K562 (cell line): ENCODE results near the gene GPATCH3. TPM values are rescaled to one million over a fixed set of nuclear protein-coding genes. Genes with fewer than 3 reads are reported as not detected.

ENCODE experiments used
- ATAC-seq: fragments of 200-7000 bp; cut with Tn5 transposase; 3 replicates; pipeline ENCODE4 v1.9.1; 2020; ENCODE audit warnings: moderate library complexity
- BruUV-seq: library from RNA; stranded (reverse); fragments of 400-500 nt; replicated peaks from 2 replicates; lab custom pipeline; 2021; lab: Mats Ljungman, UMichigan
- CTCF ChIA-PET: fragments of 300-600 bp; formaldehyde crosslinking; extraction: SDS; loops from one replicate; lab custom pipeline; 2021; ENCODE audit warnings: low intra/inter-chr PET ratio; lab: Yijun Ruan, JAX
- POLR2A ChIA-PET: fragments of 300-600, 350-650 bp; sonication (Branson Sonifier 250); formaldehyde crosslinking; extraction: SDS; loops from one replicate; lab custom pipeline; 2021; ENCODE audit warnings: antibody characterized with exemption, inconsistent platforms; lab: Yijun Ruan, JAX
- DNase-seq, 4 experiments: peaks; one replicate each; pipeline versions ENCODE4 v3.0.0 to v3.0.0-alpha.2; 2011 to 2018; ENCODE audit warnings: low spot score in 3 of 4, mixed read lengths in 3 of 4; ENCODE audit errors: extremely low read depth in 1 of 4
- FAIRE-seq: peaks from 2 replicates; lab custom pipeline; 2011; peaks lifted over from hg19 to GRCh38; lab: Jason Lieb, UNC
- H2AFZ ChIP-seq: 2 replicates; pipeline ENCODE4 v1.6.0; 2011; ENCODE audit warnings: low read depth, low read length, control low read depth, inconsistent platforms
- H3K27ac ChIP-seq: fragments of 200-600 bp; 3 replicates; pipeline ENCODE4 v1.8.0; 2011; ENCODE audit warnings: low read depth, mild to moderate bottlenecking, control low read depth, inconsistent platforms, low read length, moderate library complexity, mixed read lengths; ENCODE audit errors: extremely low read depth
- H3K27me3 ChIP-seq, 2 experiments: fragments of 300-600 bp in 1 of 2; 2 replicates in 1 of 2; 3 replicates in 1 of 2; pipeline versions ENCODE4 v1.6.0 to v1.8.0; 2011; ENCODE audit warnings: inconsistent platforms in 2 of 2, low read length in 2 of 2, mild to moderate bottlenecking in 1 of 2, mixed read lengths in 1 of 2, moderate library complexity in 1 of 2; ENCODE audit not compliant: control insufficient read depth in 2 of 2, insufficient read depth in 2 of 2
- H3K36me3 ChIP-seq: fragments of 300-600 bp; 3 replicates; pipeline ENCODE4 v1.8.0; 2011; ENCODE audit warnings: mild to moderate bottlenecking, low read length, inconsistent platforms; ENCODE audit not compliant: control insufficient read depth, insufficient read depth
- H3K4me1 ChIP-seq, 2 experiments: fragments of 200-600 bp in 1 of 2; replicated peaks in 1 of 2; 2 replicates in 1 of 2; 3 replicates in 1 of 2; pipeline versions ENCODE4 v1.5.1 to v1.8.0; 2011; ENCODE audit warnings: inconsistent platforms in 2 of 2, low read length in 2 of 2, mild to moderate bottlenecking in 1 of 2, mixed read lengths in 1 of 2, moderate library complexity in 1 of 2; ENCODE audit not compliant: control insufficient read depth in 2 of 2, insufficient read depth in 2 of 2
- H3K4me2 ChIP-seq: 2 replicates; pipeline ENCODE4 v1.6.1; 2011; ENCODE audit warnings: low read length, control low read depth, inconsistent platforms, mixed read lengths; ENCODE audit not compliant: insufficient read depth
- H3K4me3 ChIP-seq: fragments of 200-600 bp; sonication (generic), shearing (Covaris generic); 2 replicates; pipeline ENCODE4 v1.5.1; 2016; ENCODE audit warnings: control low read depth, inconsistent platforms
- H3K79me2 ChIP-seq: fragments of 200-600 bp; 3 replicates; pipeline ENCODE4 v1.8.0; 2011; ENCODE audit warnings: low read length, inconsistent platforms; ENCODE audit not compliant: control insufficient read depth, insufficient read depth
- H3K9ac ChIP-seq, 2 experiments: 2 replicates each; pipeline versions ENCODE4 v1.6.0 to v1.6.1; 2011; ENCODE audit warnings: low read depth in 2 of 2, low read length in 2 of 2, control low read depth in 1 of 2, inconsistent platforms in 1 of 2, mild to moderate bottlenecking in 1 of 2, mixed read lengths in 1 of 2; ENCODE audit not compliant: insufficient read depth in 1 of 2
- H3K9me1 ChIP-seq: one replicate; pipeline ENCODE4 v1.6.0; 2011; ENCODE audit warnings: inconsistent platforms, mild to moderate bottlenecking, low read length, moderate library complexity; ENCODE audit not compliant: control insufficient read depth, insufficient read depth
- H3K9me3 ChIP-seq: replicated peaks from 2 replicates; pipeline ENCODE4 v1.5.1; 2011; ENCODE audit warnings: low read depth, low read length, inconsistent platforms; ENCODE audit not compliant: control insufficient read depth, insufficient read depth
- H4K20me1 ChIP-seq: replicated peaks from 2 replicates; pipeline ENCODE4 v1.6.1; 2011; ENCODE audit warnings: low read length, inconsistent platforms, mixed read lengths; ENCODE audit not compliant: control insufficient read depth, insufficient read depth
- ATF6 ChIP-seq: sonication (generic); formaldehyde crosslinking; IDR thresholded peaks from 2 replicates; pipeline ENCODE4 v1.4.0; 2020; ENCODE audit warnings: mild to moderate bottlenecking, missing genetic modification reagents
- CBFB ChIP-seq: sonication (generic); formaldehyde crosslinking; IDR thresholded peaks from 2 replicates; pipeline ENCODE4 v1.4.0; 2020; ENCODE audit warnings: mild to moderate bottlenecking, missing genetic modification reagents
- CBX2 ChIP-seq: fragments of 200-600 bp; sonication (generic); IDR thresholded peaks from one replicate; pipeline ENCODE4 v1.6.1; 2012; ENCODE audit warnings: mild to moderate bottlenecking, low read length, inconsistent platforms; ENCODE audit not compliant: insufficient read depth, poor library complexity, severe bottlenecking
- EGR1 ChIP-seq: fragments of 450-650 bp; conservative IDR thresholded peaks from 2 replicates; pipeline ENCODE4 v1.6.1; 2017; ENCODE audit warnings: mild to moderate bottlenecking
- HOXB6 ChIP-seq: fragments of 250-450 bp; sonication (Bioruptor Pico); IDR thresholded peaks from 2 replicates; pipeline ENCODE4 v1.5.1; 2022; ENCODE audit warnings: mild to moderate bottlenecking, borderline replicate concordance
- NELFE ChIP-seq: IDR thresholded peaks from 2 replicates; pipeline ENCODE4 v1.6.1; 2011; ENCODE audit warnings: mild to moderate bottlenecking; ENCODE audit not compliant: insufficient read depth, insufficient read length
- NFIX ChIP-seq: fragments of 250-450 bp; sonication (Bioruptor Pico); IDR thresholded peaks from 2 replicates; pipeline ENCODE4 v1.4.0; 2020; ENCODE audit warnings: low read depth, mild to moderate bottlenecking, moderate library complexity
- RBM25 ChIP-seq: fragments of 200-400 bp; formaldehyde crosslinking; IDR thresholded peaks from 2 replicates; pipeline ENCODE4 v1.6.1; 2018; ENCODE audit warnings: low read length, low read depth, moderate library complexity; ENCODE audit not compliant: severe bottlenecking
- TBP ChIP-seq: optimal IDR thresholded peaks from 2 replicates; pipeline ENCODE3; 2011; ENCODE audit warnings: low read depth, low read length, improper control_type of control experiment
- ZHX1 ChIP-seq: fragments of 150-350 bp; conservative IDR thresholded peaks from 2 replicates; pipeline ENCODE4 v1.6.1; 2014; ENCODE audit warnings: low read length
- ZNF282 ChIP-seq: sonication (generic); formaldehyde crosslinking; IDR thresholded peaks from 2 replicates; pipeline ENCODE4 v1.8.1; 2023; ENCODE audit warnings: missing genetic modification reagents
- WGBS: fragments of 100-300 bp; shearing (Covaris generic); methylation state at CpG from one replicate; pipeline ENCODE4 v1.1.6; 2016; ENCODE audit warnings: low coverage, mixed read lengths; ENCODE audit not compliant: insufficient coverage; ENCODE audit errors: missing lambda C conversion rate; 5-methylcytosine and 5-hydroxymethylcytosine counted together
- in situ Hi-C: fragments of 300-500 bp; cut with MboI; formaldehyde crosslinking; loops from 4 replicates; pipeline ENCODE4 v1.15.0; 2018; ENCODE audit warnings: inconsistent platforms, mixed read lengths
- intact Hi-C: fragments of 100-400 bp; cut with micrococcal nuclease; formaldehyde crosslinking; loops from 2 replicates; pipeline ENCODE4 v1.14.2; 2022
- polyA plus RNA-seq, 8 experiments: library from polyadenylated mRNA; depleted of rRNA in 4 of 8; stranded (reverse) in 5 of 8; unstranded in 3 of 8; fragments of >200 nt; fragmentation: Nextera tagmentation in 2 of 8; fragmentation: Illumina TruSeq in 1 of 8; extraction: Ambion mirVana in 2 of 8; extraction: Trizol in 1 of 8; gene quantifications; 2 replicates each; pipeline versions ENCODE4 v1.2.1 to v1.2.3, GENCODE V29; 2011 to 2014; ENCODE audit warnings: inconsistent platforms in 1 of 8, missing spikeins in 1 of 8
- total RNA-seq, 7 experiments: library from RNA; depleted of rRNA in 6 of 7; stranded (reverse); fragments of >200 nt in 6 of 7; fragmentation: Illumina TruSeq in 2 of 7; extraction: Trizol in 2 of 7; gene quantifications; 2 replicates each; pipeline versions ENCODE4 v1.2.1 to v1.2.3, GENCODE V29; 2011 to 2021; ENCODE audit warnings: low replicate concordance in 1 of 7
- TF ChIP-seq, protein P1 (sequence below): fragments of 450-650 bp; formaldehyde crosslinking; IDR thresholded peaks from 2 replicates; pipeline ENCODE4 v1.4.0; 2020; ENCODE audit warnings: mild to moderate bottlenecking, moderate library complexity
- TF ChIP-seq, protein P2 (sequence below): fragments of 250-450 bp; sonication (Bioruptor Pico); IDR thresholded peaks from 2 replicates; pipeline ENCODE4 v1.8.0; 2022; ENCODE audit warnings: inconsistent platforms

Gene GPATCH3
- total and polyA plus RNA-seq, 9 of the 15 experiments (the other 6 are each of a cell fraction or from before 2014, with no cell fraction given) = 1.6 to 23.0 (median 13.3) TPM

DNA sequence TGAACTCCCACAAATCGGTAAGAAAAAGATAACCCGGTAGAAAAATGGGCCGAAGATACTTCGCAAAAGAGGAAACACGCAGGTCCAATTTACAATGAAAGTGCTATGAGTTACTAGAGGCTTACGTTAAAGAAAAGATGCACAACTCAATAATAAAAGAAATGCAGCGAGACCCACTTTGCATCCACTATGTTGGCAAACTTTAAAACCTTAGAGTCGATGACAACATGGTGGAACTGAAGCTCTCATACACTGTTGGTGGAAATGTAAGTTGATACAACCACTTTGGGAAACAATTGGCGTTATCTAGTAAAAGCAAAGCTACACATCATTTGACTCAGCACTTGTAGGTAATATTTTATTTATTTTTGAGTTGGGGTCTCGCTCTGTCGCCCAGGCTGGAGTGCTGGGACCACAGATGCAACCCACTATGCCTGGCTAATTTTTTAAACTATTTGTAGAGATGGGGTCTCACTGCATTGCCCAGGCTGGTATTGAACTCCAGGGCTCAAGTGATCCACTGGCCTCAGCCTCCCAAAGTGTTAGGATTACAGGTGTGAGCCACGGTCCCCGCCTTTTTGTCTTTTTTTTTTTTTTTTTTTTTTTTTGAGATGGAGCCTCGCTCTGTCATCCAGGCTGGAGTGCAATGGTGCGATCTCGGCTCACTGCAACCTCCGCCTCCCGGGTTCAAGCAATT lies 696 bp upstream of the GPATCH3 start:
- no peaks in the 10 kb centered on the region for H4K20me1 ChIP-seq
- H3K9me1 ChIP-seq = no peaks in the 10 kb centered on the region
- H2AFZ ChIP-seq = peak overlapping the region; percentile 94
- peaks cover 22% of the 10 kb centered on the region for H3K36me3 ChIP-seq
- H3K4me1 ChIP-seq = peaks cover 9 to 18% of the 10 kb centered on the region in 2 experiments; a peak in 4 of 5 replicates
- DNase-seq = no peak
- intact Hi-C loops = loop anchor here (1.0 kb wide), 1 partner anchor 11 kb away; the partner anchor contains the start of gene GPN2
- H3K9ac ChIP-seq = peak overlapping the region; percentile 88 to 97
- H3K27ac ChIP-seq = peak overlapping the region; percentile 81
- CTCF ChIA-PET = interaction anchor here (0.6 kb wide), 1 partner anchor 11 kb away, joined by 4 read pairs; the partner anchor contains the start of gene GPN2
- H3K4me3 ChIP-seq = peak overlapping the region; percentile 91
- H3K27me3 ChIP-seq = no peaks in the 10 kb centered on the region; a peak in 1 of 5 replicates
- H3K9me3 ChIP-seq = no peaks in the 10 kb centered on the region
- no peak for FAIRE-seq
- ATAC-seq = peak; percentile 8; the same call in 2 of the 3 replicates
- TSS peak; percentile 95 for BruUV-seq
- H3K4me2 ChIP-seq = peak overlapping the region; percentile 91
- in situ Hi-C loops = no loop called here
- WGBS = 22% methylated on average over 13 of the region's 18 CpGs
- H3K79me2 ChIP-seq = peaks cover 35% of the 10 kb centered on the region
- POLR2A ChIA-PET = interaction anchor here (0.6 to 5.8 kb wide), 15 partner anchors 8 to 401 kb away, joined by 3 to 110 read pairs (median 4); partner anchors contain the start of genes GPN2, NR0B2 and RPS6KA1
- no peak for TF ChIP-seq ATF6
- no peak for TF ChIP-seq CBFB (CRISPR knock-in tag)
- no peak for TF ChIP-seq NFIX (CRISPR knock-in tag)
- TF ChIP-seq HOXB6 (CRISPR knock-in tag) = no peak
- no peak for TF ChIP-seq ZNF282 (CRISPR knock-in tag)
- peak; percentile 68 for TF ChIP-seq RBM25
- TF ChIP-seq, protein P1, sequence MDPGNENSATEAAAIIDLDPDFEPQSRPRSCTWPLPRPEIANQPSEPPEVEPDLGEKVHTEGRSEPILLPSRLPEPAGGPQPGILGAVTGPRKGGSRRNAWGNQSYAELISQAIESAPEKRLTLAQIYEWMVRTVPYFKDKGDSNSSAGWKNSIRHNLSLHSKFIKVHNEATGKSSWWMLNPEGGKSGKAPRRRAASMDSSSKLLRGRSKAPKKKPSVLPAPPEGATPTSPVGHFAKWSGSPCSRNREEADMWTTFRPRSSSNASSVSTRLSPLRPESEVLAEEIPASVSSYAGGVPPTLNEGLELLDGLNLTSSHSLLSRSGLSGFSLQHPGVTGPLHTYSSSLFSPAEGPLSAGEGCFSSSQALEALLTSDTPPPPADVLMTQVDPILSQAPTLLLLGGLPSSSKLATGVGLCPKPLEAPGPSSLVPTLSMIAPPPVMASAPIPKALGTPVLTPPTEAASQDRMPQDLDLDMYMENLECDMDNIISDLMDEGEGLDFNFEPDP (CRISPR knock-in tag) = no peak
- no peak for TF ChIP-seq ZHX1
- no peak for TF ChIP-seq EGR1
- TF ChIP-seq CBX2 = no peak
- TF ChIP-seq, protein P2, sequence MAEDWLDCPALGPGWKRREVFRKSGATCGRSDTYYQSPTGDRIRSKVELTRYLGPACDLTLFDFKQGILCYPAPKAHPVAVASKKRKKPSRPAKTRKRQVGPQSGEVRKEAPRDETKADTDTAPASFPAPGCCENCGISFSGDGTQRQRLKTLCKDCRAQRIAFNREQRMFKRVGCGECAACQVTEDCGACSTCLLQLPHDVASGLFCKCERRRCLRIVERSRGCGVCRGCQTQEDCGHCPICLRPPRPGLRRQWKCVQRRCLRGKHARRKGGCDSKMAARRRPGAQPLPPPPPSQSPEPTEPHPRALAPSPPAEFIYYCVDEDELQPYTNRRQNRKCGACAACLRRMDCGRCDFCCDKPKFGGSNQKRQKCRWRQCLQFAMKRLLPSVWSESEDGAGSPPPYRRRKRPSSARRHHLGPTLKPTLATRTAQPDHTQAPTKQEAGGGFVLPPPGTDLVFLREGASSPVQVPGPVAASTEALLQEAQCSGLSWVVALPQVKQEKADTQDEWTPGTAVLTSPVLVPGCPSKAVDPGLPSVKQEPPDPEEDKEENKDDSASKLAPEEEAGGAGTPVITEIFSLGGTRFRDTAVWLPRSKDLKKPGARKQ (CRISPR knock-in tag) = 0 out of 2 replicates have a peak, but pooled peaks have one; percentile 73
- TF ChIP-seq TBP = no peak
- no peak for TF ChIP-seq NELFE
